Measurements from ENCODE around the gene CYBC1.
"Not testable (repeated sequence)": the region's sequence is repeated elsewhere in the genome, so short reads cannot be mapped to it uniquely, and the experiment has no call there.

Gene CYBC1

DNA sequence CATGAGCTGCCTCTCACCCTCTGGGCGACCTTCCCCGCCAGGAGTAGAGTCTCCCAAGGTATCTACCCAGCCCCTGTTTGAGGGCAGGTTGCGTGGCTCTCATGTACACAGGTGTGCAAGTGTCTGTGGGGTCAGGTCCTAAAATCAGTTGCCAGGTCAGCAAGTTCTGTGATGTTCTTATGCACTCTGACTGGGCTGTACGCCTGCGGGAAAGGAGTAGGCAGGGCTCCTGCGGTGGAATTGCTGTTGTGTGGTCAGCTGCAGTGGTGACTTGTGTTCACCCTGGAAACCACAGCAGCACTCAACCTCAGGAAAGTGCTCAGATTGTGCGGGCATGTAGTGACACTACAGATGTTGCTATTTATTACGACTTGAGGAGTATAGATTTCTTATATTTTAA, 27.4 kb upstream of the CYBC1 start:
- no peak for DNase-seq

GRCh38 chr17:82475458-82475857, 24.9 kb upstream of the CYBC1 start:
- DNase-seq = peak; percentile 94

GRCh38 chr17:82474223-82475010, 23.9 kb upstream of the CYBC1 start:
- DNase-seq = no peak

- no peak for DNase-seq
Observed at GRCh38 chr17:82470065-82470464, 19.5 kb upstream of the CYBC1 start.

DNA sequence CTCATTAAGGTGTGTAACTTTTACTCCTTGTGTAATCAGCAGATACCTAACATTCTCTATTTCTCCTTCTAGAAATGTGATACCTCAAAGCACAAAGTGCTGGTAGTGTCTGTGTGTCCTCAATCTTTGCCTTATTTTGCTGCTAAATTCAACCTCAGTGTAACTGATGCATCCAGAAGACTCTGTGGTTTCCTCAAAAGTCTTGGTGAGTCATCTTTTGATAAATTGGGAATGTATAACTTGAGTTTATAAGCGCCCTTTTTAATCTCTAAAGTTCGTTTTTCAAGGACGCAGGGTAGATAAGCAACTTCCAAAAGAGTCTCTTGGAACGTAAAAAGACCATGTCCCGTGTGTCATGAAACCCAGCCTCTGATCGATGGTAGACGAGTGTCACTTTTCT, 18.1 kb upstream of the CYBC1 start:
- DNase-seq = no peak

DNA sequence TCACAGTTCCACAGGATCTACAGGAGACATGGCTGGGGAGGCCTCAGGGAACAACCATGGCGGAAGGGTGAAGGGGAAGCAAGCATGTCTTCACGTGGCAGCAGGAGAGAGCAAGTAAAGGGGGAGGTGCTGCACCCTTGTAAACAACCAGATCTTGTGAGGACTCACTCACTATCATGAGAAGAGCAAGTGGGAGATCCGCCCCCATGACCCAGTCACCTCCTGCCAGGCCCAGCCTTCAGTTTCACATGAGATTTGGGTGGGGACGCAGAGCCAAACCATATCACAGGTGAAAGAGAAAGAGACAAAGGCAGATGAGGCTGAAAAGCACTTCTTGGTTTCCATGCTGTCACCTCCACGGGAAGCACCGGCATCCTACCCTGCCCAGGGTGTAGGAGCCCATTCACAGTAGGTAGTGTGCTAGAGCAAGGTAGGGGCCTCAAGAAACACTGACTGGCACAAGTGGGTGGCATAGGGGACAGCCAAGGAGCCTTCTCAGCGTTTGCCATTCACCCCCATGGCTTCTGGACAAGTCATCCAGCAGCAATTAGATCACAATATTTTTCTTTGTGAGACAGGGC, 14.6 kb upstream of the CYBC1 start:
- no peak for DNase-seq

- DNase-seq = no peak
Observed at GRCh38 chr17:82464567-82464929, 14.0 kb upstream of the CYBC1 start.

DNA sequence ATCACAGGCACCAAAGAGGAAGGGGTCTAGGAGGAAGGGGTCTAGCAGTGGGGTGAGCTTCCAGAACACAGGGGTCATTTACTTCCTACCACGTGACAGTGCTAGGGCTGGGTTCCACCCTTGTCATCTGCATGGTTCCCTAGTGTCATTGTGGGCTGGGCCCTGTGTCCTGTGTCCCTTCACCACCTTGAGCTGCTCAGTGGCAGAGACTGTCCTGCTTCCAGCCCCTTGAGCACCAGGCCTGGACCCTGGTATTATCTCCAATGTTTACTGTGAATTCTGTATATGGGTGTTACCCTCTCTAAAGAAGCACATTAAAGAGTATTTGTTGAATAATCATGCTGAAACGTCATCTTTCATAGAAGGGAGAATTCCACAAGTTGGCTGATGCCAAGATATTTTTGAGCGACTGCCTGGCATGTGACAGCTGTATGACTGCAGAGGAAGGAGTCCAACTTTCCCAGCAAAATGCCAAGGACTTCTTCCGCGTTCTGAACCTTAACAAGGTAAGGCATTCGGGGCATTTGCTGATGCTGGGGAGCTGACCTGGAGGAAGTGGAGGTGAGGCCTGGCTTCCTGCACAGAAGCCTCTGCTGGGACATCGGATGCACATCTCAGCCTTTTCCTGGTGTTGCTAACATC, 13.5 kb upstream of the CYBC1 start:
- DNase-seq = no peak

DNA sequence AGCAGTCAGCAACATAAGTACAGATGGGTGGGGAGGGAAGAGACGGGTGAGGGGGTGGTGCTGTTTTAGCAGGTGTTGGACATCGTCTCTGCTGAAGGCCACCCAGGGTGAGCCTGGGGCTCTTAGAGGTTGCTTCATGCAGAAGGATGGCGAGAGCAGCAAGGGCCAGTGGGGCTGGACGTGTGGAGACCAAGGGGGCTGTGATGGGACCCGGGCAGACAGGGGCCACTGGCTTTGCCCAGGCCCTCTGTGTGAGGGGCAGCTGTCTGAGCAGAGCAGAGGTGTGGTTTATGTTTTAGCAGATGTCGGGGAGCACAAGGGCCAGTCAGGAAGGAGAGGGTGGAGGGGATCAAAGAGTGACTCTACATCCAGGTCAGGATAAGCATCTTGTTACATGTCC, 12.8 kb upstream of the CYBC1 start:
- DNase-seq = no peak

- peak; percentile 85 for DNase-seq
Observed at GRCh38 chr17:82461827-82462524, 11.4 kb upstream of the CYBC1 start.

- DNase-seq = not testable (repeated sequence)
Observed at GRCh38 chr17:82459936-82460335, 9.4 kb upstream of the CYBC1 start.

- DNase-seq = peak; percentile 47
Observed at GRCh38 chr17:82458885-82459424, 8.4 kb upstream of the CYBC1 start.

GRCh38 chr17:82458179-82458884, 7.8 kb upstream of the CYBC1 start, which contains the start of gene NARF:
Gene NARF, plus strand, starts transcription at chr17:82458741. Its CDS starts 63 bp downstream, at chr17:82458804.
- peak; percentile 98 for DNase-seq

DNA sequence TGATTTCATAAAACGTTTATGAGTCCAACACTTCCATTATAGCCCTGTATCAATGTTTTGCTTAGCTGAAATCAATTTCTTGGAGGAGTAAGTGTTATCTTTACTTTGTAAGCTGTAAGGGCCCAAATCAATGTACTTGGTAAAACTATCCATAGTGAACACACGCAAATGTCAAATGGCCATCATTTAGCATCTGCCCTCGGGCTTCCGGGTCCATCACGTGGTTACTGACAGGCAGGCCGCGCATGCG, 7.3 kb upstream of the CYBC1 start:
- no peak for DNase-seq

DNA sequence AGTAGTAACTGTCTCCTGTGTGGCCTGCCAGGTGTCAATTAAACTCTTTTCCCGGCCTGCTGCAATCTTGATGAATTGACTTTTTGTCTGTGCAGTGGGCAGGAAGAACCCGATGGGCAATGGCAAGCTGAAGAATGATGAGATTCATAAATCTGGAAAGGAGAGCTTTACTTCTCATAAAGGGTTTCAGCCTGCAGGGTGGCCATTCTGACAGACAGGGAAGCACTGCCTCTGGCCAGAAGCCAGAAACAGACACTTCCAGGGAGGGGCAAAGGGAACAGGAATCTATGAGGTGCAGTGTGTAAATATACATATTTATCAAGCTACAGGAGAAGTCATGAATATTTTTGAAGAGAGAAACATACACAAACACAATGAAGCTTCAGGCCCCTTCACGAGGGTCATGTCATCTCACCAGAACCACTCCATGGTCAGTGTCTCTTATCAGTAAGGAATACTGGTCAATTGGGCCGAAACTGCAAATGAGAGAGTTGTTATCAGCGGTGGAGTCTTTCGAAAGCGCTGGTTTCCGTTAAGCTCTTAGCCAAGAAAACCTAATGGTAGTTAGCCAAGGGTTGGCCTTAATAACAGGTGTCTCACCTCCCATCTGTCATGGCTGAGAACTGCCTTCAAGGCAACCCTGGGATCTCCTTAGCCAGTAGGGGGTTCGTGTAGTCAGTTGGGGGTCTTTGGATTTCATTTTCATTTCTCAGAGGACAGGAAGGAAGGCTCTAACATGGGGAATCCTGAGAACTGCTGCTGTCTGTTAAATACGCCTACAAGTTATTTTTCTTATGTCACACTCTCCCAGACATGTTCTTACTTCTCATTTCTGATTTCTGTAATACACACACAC, 6.7 kb upstream of the CYBC1 start:
- peak; percentile 87 for DNase-seq

DNA sequence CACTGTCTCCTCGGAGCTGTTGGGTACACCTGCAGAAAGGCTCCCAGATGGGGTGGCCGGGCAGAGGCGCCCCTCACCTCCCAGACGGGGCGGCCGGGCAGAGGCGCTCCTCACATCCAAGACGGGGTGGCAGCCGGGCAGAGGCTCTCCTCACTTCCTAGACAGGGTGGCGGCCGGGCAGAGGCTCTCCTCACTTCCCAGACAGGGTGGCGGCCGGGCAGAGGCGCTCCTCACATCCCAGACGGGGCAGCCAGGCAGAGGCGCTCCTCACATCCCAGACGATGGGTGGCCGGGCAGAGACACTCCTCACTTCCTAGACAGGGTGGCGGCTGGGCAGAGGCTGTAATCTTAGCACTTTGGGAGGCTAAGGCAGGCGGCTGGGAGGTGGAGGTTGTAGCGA, 3.2 kb upstream of the CYBC1 start:
- not testable (repeated sequence) for DNase-seq

DNA sequence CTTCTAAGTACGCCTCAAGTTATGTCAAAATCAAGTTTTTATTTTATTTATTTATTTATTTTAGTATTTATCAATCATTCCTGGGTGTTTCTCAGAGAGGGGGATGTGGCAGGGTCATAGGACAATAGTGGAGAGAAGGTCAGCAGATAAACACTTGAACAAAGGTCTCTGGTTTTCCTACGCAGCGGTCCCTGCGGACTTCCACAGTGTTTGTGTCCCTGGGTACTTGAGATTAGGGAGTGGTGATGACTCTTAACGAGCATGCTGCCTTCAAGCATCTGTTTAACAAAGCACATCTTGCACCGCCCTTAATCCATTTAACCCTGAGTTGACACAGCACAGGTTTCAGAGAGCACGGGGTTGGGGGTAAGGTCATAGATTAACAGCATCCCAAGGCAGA, 2.6 kb upstream of the CYBC1 start:
- DNase-seq = not testable (repeated sequence)

DNA sequence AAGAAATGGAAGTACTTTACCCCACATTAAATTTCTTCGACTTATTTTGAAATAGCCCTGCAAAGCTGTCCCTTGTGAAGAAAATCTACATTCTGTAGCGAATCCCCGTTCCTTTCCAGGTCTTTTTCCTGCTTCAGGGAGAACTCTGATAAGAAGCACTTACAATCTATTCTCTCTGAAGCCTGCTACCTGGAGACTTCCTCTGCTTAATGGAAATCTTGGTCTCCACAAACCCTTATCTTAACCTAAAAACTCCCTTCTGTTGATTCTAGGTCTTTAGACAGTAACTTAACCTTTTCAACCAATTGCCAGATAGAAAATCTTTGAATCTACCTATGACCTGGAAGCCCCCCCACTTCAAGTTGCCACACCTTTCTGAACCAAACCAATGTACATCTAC, 1.6 kb upstream of the CYBC1 start:
- no peak for DNase-seq

GRCh38 chr17:82449883-82450356, 632 bp downstream of the CYBC1 start:
- peak; percentile 47 for DNase-seq

DNA sequence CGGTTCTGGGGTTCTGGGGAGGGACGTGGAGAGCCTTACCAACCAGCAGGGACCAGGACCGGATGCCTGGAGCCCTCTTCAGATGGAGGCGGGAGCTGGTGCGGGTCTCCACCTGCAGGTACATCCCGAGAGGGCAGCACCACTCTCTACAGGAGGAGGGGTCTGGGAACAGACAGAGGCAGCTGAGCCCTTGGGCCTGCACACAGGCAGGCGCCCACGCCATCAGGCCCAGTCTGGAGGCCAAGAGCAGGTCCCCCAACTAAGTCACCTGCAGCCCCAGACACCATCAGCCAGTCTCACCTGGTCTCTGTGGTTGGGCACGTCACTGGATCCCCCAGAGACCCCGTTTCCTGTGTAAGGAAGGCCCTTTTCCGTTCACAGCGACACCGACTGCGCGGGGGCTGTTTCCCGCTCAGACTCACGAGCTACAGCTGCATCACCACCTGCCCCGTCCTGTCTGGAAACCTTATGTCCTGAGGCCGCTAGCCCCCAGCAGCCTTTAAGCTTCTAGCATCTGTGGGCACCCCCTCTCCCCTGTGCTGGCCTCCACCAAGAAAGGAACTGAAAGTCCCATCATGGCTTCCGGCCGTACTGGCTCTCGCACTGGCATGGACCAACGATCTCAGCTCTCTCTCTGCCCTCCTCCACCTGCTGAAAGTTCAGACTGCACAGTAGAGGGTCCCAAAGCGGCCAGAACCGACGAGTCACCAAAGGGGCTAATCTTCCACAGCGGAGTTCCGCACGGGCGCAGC, 1.2 kb downstream of the CYBC1 start:
- DNase-seq = peak; percentile 27

DNA sequence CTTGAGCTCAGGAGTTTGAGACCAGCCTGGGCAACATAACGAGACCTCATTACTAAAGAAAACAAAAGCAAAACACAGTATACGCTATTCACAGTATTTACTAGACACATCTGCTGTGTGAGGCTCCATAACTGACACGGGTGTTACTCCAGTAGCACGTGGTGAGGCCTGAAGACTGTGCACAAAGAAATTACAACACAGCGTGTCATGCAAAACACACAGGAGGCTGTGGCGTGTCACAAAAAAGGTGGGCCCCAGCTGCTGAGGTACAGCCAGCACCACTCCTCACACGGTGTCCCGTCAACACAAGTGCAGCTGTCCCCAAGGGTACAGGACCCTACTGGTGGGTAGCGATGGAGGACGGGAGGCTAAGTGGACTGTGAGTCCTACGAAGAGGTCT, 2.7 kb downstream of the CYBC1 start:
- DNase-seq = no peak

All from OCI-M1 (cell line).